Measurements from ENCODE around the gene KANSL1. TPM values are rescaled to one million over a fixed set of nuclear protein-coding genes. Genes with fewer than 3 reads are reported as not detected.

The KANSL1 gene
- total and polyA plus RNA-seq, 2 of the 4 experiments (the other 2 are of a cell fraction) = 19.1 to 49.6 TPM

DNA sequence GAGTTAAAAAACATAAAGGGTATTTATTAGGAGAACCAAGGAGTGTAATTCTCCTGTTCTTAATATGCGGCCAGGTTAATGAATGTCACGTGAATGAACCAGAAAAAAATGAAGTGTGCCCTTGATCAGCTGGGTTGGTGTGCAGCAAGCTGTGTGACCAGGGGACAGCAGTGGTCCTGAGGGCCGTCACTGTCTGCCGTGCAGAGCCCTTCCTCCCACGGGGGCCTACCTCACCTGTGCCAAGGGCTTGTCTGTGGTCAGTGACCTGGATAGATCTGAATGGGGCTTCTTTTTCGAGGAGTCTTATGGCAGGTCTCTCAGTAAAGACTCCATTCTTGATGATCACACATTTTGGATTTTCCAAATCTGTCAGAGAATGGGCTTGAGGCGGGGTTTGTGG is 211.9 kb downstream of the KANSL1 start:
- H2AFZ ChIP-seq (replicated peaks; ENCODE audit: low read length, poor library complexity) = no peak overlapping the region
- no peak overlapping the region for H3K4me2 ChIP-seq (ENCODE audit: low read depth, low read length)
- H3K18ac ChIP-seq (ENCODE audit: low read depth, low read length) = no peak overlapping the region
- no peak overlapping the region for H3K4ac ChIP-seq (ENCODE audit: low read depth, low read length)
- intact Hi-C loops (cut with micrococcal nuclease) (no loop called here), in situ Hi-C loops (cut with MboI; ENCODE audit: low sequenced_read_pairs) (no loop called here), dilution Hi-C loops (cut with HindIII; ENCODE audit: low sequenced_read_pairs, unreplicated experiment) (no loop called here)
- H2BK20ac ChIP-seq (ENCODE audit: low read depth, low read length) = no peak overlapping the region
- no peak overlapping the region for H2AK9ac ChIP-seq (replicated peaks; ENCODE audit: low read depth, low read length, poor library complexity)
- DNase-seq = no peak
- ChIA-PET POLR2A (ENCODE audit: unreplicated experiment) (no interaction called here), CTCF (no interaction called here)
- peaks cover 53% of the 10 kb centered on the region for H3K27me3 ChIP-seq (ENCODE audit: control insufficient read depth, insufficient read depth, low read length)
- no peak for TF ChIP-seq NFE2L2 (IDR thresholded peaks at IDR 0.05; ENCODE audit: low read depth, low read length)
- TF ChIP-seq RCOR1 (IDR thresholded peaks at IDR 0.05; ENCODE audit: insufficient replicate concordance, low read length) = no peak
- TF ChIP-seq, protein P1, sequence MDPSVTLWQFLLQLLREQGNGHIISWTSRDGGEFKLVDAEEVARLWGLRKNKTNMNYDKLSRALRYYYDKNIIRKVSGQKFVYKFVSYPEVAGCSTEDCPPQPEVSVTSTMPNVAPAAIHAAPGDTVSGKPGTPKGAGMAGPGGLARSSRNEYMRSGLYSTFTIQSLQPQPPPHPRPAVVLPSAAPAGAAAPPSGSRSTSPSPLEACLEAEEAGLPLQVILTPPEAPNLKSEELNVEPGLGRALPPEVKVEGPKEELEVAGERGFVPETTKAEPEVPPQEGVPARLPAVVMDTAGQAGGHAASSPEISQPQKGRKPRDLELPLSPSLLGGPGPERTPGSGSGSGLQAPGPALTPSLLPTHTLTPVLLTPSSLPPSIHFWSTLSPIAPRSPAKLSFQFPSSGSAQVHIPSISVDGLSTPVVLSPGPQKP (IDR thresholded peaks at IDR 0.05; ENCODE audit: borderline replicate concordance, low read depth, low read length) = no peak
- no peak overlapping the region for H3K23ac ChIP-seq (ENCODE audit: low read depth, low read length)
- H3K9ac ChIP-seq (ENCODE audit: low read depth, low read length) = no peak overlapping the region
- no peak overlapping the region for H2AK5ac ChIP-seq (ENCODE audit: low read depth, low read length)
- BruUV-seq (replicated peaks) = no TSS peak
- H2BK5ac ChIP-seq (ENCODE audit: low read depth, low read length, poor library complexity, severe bottlenecking) = no peak overlapping the region
- H2BK15ac ChIP-seq (ENCODE audit: low read depth, low read length) = no peak overlapping the region
- no peak for ATAC-seq (ENCODE audit: low read depth)
- 86% methylated on average over 4 of the region's 7 CpGs; no CpG with 5 or more reads in 1 of the 2 experiments for WGBS, 2 experiments (ENCODE audit: extremely low coverage in 2 of 2, insufficient read length in 1 of 2)
- H3K56ac ChIP-seq (ENCODE audit: extremely low read depth, insufficient read depth, low read length) = no peak overlapping the region
- no peak overlapping the region for H4K8ac ChIP-seq (ENCODE audit: low read depth in 2 of 2, low read length in 2 of 2)
- H3K9me1 ChIP-seq (ENCODE audit: insufficient read depth, low read length) = no peaks in the 10 kb centered on the region
- H4K91ac ChIP-seq (ENCODE audit: insufficient read depth, low read depth, low read length) = no peak overlapping the region
- no peak overlapping the region for H2BK120ac ChIP-seq (ENCODE audit: low read depth, low read length)
- H4K5ac ChIP-seq (ENCODE audit: low read depth, low read length) = no peak overlapping the region
- no peak overlapping the region for H3K27ac ChIP-seq (ENCODE audit: insufficient read depth, low read length)
- no peaks in the 10 kb centered on the region for H3K36me3 ChIP-seq (ENCODE audit: control insufficient read depth, insufficient read depth, low read length)
- H3K4me3 ChIP-seq (ENCODE audit: insufficient read depth, low read depth, low read length) = no peak overlapping the region
- no peaks in the 10 kb centered on the region for H4K20me1 ChIP-seq (ENCODE audit: insufficient read depth, low read length)
- no peak overlapping the region for H3K14ac ChIP-seq (replicated peaks; ENCODE audit: low read depth, low read length)
- H3K79me1 ChIP-seq (ENCODE audit: low read depth in 1 of 2, low read length in 2 of 2) = no peaks in the 10 kb centered on the region
- no peaks in the 10 kb centered on the region for H3K9me3 ChIP-seq (ENCODE audit: control insufficient read depth, insufficient read depth, low read length)
- no peaks in the 10 kb centered on the region for H3K4me1 ChIP-seq (ENCODE audit: control insufficient read depth, insufficient read depth, low read length)

Measured in IMR-90 (cell line).